Karpas-422 (cell line): ENCODE results near the gene CYTL1. TPM values are rescaled to one million over a fixed set of nuclear protein-coding genes. Genes with fewer than 3 reads are reported as not detected.
"Not testable (repeated sequence)": the region's sequence is repeated elsewhere in the genome, so short reads cannot be mapped to it uniquely, and the experiment has no call there.

Source experiments
- DNase-seq: peaks from one replicate; pipeline ENCODE4 v3.0.0-alpha.2; 2015
- H2AFZ ChIP-seq: fragments of 200-600 bp; sonication (generic); 2 replicates; pipeline ENCODE4 v1.6.1; 2014; ENCODE audit warnings: antibody characterized with exemption, low read length, mixed read lengths
- H3K27ac ChIP-seq: fragments of 200-600 bp; sonication (generic); 2 replicates; pipeline ENCODE4 v1.5.1; 2014; ENCODE audit warnings: mild to moderate bottlenecking, low read length, moderate library complexity
- H3K27me3 ChIP-seq: fragments of 200-600 bp; sonication (generic); 2 replicates; pipeline ENCODE4 v1.6.1; 2014; ENCODE audit warnings: low read length, mixed read lengths
- H3K36me3 ChIP-seq: fragments of 200-600 bp; sonication (generic); 2 replicates; pipeline ENCODE4 v1.6.1; 2014; ENCODE audit warnings: low read length, mixed read lengths; ENCODE audit not compliant: insufficient read depth
- H3K4me1 ChIP-seq: fragments of 200-600 bp; sonication (generic); 2 replicates; pipeline ENCODE4 v1.6.1; 2014; ENCODE audit warnings: mild to moderate bottlenecking, low read length, mixed read lengths
- H3K4me2 ChIP-seq: fragments of 200-600 bp; sonication (generic); 2 replicates; pipeline ENCODE4 v1.6.1; 2014; ENCODE audit warnings: low read length, low read depth, mild to moderate bottlenecking; ENCODE audit not compliant: poor library complexity, severe bottlenecking
- H3K4me3 ChIP-seq: fragments of 200-600 bp; sonication (generic); 2 replicates; pipeline ENCODE4 v1.5.1; 2014; ENCODE audit warnings: mild to moderate bottlenecking, antibody characterized with exemption, low read length, mixed read lengths
- H3K79me2 ChIP-seq: fragments of 200-600 bp; sonication (generic); 2 replicates; pipeline ENCODE4 v1.6.1; 2014; ENCODE audit warnings: mild to moderate bottlenecking, low read length, mixed read lengths
- H3K9ac ChIP-seq: fragments of 200-600 bp; sonication (generic); 2 replicates; pipeline ENCODE4 v1.6.0; 2014; ENCODE audit warnings: low read length
- H3K9me2 ChIP-seq: fragments of 200-600 bp; sonication (generic), shearing (Covaris generic); replicated peaks from 2 replicates; pipeline ENCODE4 v1.6.0; 2014; ENCODE audit warnings: mild to moderate bottlenecking, low read length, moderate library complexity; ENCODE audit not compliant: insufficient read depth
- H3K9me3 ChIP-seq: fragments of 300-700, 200-600 bp; sonication (generic); 2 replicates; pipeline ENCODE4 v1.6.1; 2014; ENCODE audit warnings: low read length, mixed read lengths
- H4K20me1 ChIP-seq: fragments of 200-600 bp; sonication (generic); 2 replicates; pipeline ENCODE4 v1.6.1; 2014; ENCODE audit warnings: mild to moderate bottlenecking, antibody characterized with exemption, low read length, low read depth; ENCODE audit not compliant: insufficient read depth
- total RNA-seq: library from RNA; depleted of rRNA; stranded (reverse); fragments of >200 nt; shearing (Covaris generic); gene quantifications from 2 replicates; pipeline ENCODE4 v1.2.3, GENCODE V29; 2014; ENCODE audit warnings: low replicate concordance; rRNA removed

The CYTL1 gene, protein sequence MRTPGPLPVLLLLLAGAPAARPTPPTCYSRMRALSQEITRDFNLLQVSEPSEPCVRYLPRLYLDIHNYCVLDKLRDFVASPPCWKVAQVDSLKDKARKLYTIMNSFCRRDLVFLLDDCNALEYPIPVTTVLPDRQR
- total RNA-seq: not detected in 2 replicates

DNA sequence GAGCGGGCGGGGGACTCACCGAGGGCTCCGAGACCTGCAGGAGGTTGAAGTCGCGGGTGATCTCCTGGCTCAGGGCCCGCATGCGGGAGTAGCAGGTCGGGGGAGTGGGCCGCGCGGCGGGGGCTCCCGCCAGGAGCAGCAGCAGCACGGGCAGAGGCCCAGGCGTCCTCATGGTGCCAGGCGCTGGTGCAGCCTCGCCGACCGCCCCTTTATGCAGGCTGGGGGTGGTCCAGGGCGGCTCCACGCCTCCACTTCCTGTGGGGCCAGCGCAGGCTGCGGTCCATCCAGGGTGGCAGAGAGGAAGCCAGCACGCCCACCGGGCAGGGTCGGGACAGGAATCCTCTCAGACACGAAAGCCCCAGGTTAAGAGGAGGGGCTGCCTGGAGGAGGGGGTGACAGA lies at the start of gene CYTL1:
Gene CYTL1 (minus strand): TSS at position 185 of the 400 bp plus-strand sequence. CDS start 13 bp downstream, at position 172.
- H3K4me2 ChIP-seq: no peak within 1 kb of the TSS
- DNase-seq: peak; percentile 9

DNA sequence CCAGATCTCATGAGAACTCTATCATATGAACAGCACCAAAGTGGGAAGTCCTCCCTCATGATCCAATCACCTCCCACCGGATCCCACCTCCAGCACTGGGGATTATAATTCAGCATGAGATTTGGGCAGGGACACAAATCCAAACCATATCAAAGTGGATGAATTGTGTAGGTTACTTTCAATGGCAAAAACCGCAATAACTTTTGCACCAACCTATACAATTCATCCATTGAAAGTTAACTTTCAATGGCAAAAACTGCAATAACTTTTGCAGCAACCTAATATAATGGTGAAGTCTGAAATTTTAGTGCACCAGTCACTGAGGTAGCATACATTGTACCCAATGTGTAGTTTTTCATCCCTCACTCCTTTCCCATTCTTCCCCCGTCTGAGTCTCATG lies 48.6 kb upstream of the CYTL1 start:
- Histone ChIP-seq H3K27me3 (no peaks in the 10 kb centered on the region), H3K79me2 (no peaks in the 10 kb centered on the region), H3K9me2 (no peaks in the 10 kb centered on the region), H3K9me3 (no peaks in the 10 kb centered on the region), H3K4me1 (no peaks in the 10 kb centered on the region), H3K36me3 (no peaks in the 10 kb centered on the region), H4K20me1 (no peaks in the 10 kb centered on the region), H3K4me2 (no peak overlapping the region), H3K4me3 (no peak overlapping the region), H3K9ac (no peak overlapping the region), H2AFZ (no peak overlapping the region), H3K27ac (no peak overlapping the region)
- DNase-seq: no peak

More for the DNA sequence above, at the start of gene CYTL1:
- Histone ChIP-seq H3K9me2 (no peaks in the 10 kb centered on the region), H4K20me1 (no peaks in the 10 kb centered on the region), H3K27ac (no peak within 1 kb of the TSS), H3K36me3 (no peaks in the 10 kb centered on the region), H3K27me3 (no peaks in the 10 kb centered on the region), H3K4me1 (no peaks in the 10 kb centered on the region), H3K9ac (no peak within 1 kb of the TSS), H3K79me2 (no peaks in the 10 kb centered on the region), H2AFZ (no peak within 1 kb of the TSS), H3K4me3 (no peak within 1 kb of the TSS), H3K9me3 (no peaks in the 10 kb centered on the region)

DNA sequence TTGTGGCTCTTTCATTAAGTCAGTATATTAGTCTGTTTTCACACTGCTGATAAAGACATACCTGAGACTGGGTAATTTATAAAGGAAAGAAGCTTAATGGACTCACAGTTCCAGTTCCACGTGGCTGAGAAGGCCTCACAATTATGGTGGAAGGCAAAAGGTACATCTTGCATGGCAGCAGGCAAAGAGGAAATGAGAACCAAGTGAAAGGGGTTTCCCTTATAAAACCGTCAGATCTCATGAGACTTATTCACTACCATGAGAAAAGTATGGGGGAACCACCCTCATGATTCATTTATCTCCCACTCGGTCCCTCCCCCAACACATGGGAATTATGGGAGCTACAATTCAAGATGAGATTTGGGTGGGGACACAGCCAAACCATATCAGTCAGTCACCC lies 47.7 kb upstream of the CYTL1 start:
- H3K9me3 ChIP-seq, H3K9me2 ChIP-seq, H3K9ac ChIP-seq, H3K27me3 ChIP-seq, H3K27ac ChIP-seq, H2AFZ ChIP-seq, H3K4me3 ChIP-seq, H3K36me3 ChIP-seq, H3K79me2 ChIP-seq, H3K4me1 ChIP-seq, DNase-seq, H4K20me1 ChIP-seq, H3K4me2 ChIP-seq: not testable (repeated sequence)

DNA sequence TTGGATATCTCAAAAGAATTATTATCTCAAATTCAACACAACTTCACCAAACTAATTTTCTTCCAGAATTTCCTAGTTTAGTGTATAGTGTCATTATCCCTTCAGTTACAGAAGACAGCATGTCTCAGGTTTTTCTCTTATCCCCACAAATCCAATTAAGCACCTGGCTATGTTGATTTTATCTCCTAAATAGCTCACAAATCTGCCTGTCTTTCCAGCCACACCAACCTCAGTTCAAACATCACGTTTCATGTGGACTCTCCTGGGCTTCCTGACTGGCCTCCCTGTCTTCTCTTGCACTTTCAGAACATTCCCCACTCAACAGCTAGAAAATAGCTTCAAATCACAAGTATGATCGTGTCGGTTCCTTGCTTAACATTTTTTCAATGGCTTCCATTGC lies 46.8 kb upstream of the CYTL1 start:
- no peak overlapping the region for H3K4me2 ChIP-seq
- no peak overlapping the region for H3K9ac ChIP-seq

DNA sequence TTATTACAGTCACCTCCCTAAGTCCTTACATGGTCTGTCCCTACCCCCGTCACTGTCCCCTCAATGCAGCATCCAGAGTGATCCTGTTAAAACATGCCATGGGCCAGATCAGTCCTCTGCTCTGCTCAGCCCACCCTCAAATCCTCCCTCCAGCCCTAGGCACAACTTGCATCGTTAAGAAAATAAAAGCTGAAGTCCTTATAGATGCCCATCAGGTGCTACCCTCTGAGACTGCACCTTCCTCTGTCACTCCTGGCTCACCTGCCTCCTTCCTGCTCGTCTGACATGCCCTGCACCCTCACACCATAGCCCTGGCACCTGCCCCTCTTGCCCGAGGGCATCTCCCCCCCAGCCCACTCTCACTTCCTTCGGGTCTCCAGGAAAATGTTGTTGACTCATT lies 36.2 kb upstream of the CYTL1 start:
- H3K9ac ChIP-seq: no peak overlapping the region

More for the DNA sequence above, 46.8 kb upstream of the CYTL1 start:
- H4K20me1 ChIP-seq: no peaks in the 10 kb centered on the region
- no peaks in the 10 kb centered on the region for H3K9me3 ChIP-seq
- H3K9me2 ChIP-seq: no peaks in the 10 kb centered on the region
- no peak overlapping the region for H3K4me3 ChIP-seq
- no peaks in the 10 kb centered on the region for H3K79me2 ChIP-seq
- no peaks in the 10 kb centered on the region for H3K4me1 ChIP-seq
- no peak for DNase-seq
- H3K27ac ChIP-seq: no peak overlapping the region
- H3K36me3 ChIP-seq: no peaks in the 10 kb centered on the region
- H3K27me3 ChIP-seq: no peaks in the 10 kb centered on the region
- no peak overlapping the region for H2AFZ ChIP-seq

DNA sequence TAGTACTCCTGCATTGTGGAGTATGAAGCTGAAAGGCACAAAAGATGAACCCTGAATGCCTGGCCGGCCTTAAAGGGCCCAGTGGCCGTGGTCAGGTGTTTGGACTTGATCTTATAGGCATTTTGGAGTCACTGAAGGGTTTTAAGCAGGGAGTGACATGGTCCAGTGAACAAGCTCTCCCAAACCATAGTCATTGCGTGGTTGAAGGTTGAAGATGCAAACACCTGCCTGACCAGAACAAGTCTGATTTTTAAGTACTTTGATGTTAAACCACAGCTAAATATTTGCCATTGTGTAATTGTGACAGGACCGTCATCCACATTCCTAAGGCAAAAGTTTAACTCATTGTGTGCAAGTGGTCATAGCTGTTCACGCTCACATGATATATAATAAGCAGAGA lies 35.3 kb upstream of the CYTL1 start:
- Histone ChIP-seq H3K9me2 (no peaks in the 10 kb centered on the region), H3K27me3 (no peaks in the 10 kb centered on the region), H4K20me1 (no peaks in the 10 kb centered on the region), H3K27ac (no peak overlapping the region), H3K9ac (no peak overlapping the region), H2AFZ (no peak overlapping the region), H3K4me1 (no peaks in the 10 kb centered on the region), H3K36me3 (no peaks in the 10 kb centered on the region), H3K4me2 (no peak overlapping the region), H3K79me2 (no peaks in the 10 kb centered on the region), H3K4me3 (no peak overlapping the region), H3K9me3 (no peaks in the 10 kb centered on the region)
- DNase-seq: no peak

More for the DNA sequence above, 36.2 kb upstream of the CYTL1 start:
- Histone ChIP-seq H3K4me1 (no peaks in the 10 kb centered on the region), H4K20me1 (no peaks in the 10 kb centered on the region), H2AFZ (no peak overlapping the region), H3K4me2 (no peak overlapping the region), H3K4me3 (no peak overlapping the region), H3K36me3 (no peaks in the 10 kb centered on the region), H3K27me3 (no peaks in the 10 kb centered on the region), H3K9me2 (no peaks in the 10 kb centered on the region), H3K79me2 (no peaks in the 10 kb centered on the region), H3K9me3 (no peaks in the 10 kb centered on the region), H3K27ac (no peak overlapping the region)
- DNase-seq: no peak

DNA sequence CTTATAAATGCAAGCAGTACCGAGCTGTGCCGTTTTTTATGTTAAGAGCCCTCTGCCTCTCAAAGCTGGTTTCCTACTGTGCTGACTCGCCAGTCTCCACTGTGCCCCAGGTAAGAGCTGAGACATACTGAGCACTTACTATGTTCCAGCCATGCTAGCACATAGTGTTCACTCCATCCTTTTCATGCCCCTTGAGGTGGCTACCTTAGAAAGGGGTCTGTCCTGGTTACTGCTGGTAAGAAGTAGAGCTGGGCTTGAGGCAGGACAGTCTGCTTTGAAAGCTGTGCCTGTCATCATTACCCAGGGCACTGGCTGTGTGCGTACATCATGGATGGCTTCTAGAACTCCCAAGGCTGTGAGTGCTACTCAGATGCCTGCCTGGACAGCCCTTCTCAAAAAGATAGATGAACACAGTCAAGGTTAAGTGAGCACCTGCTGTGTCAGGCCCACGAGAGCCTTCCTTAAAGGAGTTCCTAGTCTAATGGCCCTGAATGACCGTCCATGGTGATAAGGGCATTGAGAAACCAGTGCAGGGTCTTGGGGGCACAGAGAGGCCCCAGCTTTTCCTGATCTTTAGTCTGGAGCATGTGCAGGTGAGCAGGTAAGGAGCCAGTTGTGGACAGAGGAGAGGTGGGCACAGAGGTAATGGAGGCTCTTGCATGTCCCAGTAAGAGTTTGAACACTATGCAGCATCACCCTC lies 33.6 kb upstream of the CYTL1 start:
- H3K27me3 ChIP-seq: no peaks in the 10 kb centered on the region
- H3K36me3 ChIP-seq: no peaks in the 10 kb centered on the region
- no peaks in the 10 kb centered on the region for H3K9me3 ChIP-seq
- no peak overlapping the region for H2AFZ ChIP-seq
- no peak overlapping the region for H3K4me2 ChIP-seq
- H3K4me1 ChIP-seq: no peaks in the 10 kb centered on the region
- no peak overlapping the region for H3K9ac ChIP-seq
- no peaks in the 10 kb centered on the region for H3K9me2 ChIP-seq
- no peak for DNase-seq
- H3K27ac ChIP-seq: no peak overlapping the region
- no peaks in the 10 kb centered on the region for H4K20me1 ChIP-seq
- H3K4me3 ChIP-seq: no peak overlapping the region
- H3K79me2 ChIP-seq: no peaks in the 10 kb centered on the region

DNA sequence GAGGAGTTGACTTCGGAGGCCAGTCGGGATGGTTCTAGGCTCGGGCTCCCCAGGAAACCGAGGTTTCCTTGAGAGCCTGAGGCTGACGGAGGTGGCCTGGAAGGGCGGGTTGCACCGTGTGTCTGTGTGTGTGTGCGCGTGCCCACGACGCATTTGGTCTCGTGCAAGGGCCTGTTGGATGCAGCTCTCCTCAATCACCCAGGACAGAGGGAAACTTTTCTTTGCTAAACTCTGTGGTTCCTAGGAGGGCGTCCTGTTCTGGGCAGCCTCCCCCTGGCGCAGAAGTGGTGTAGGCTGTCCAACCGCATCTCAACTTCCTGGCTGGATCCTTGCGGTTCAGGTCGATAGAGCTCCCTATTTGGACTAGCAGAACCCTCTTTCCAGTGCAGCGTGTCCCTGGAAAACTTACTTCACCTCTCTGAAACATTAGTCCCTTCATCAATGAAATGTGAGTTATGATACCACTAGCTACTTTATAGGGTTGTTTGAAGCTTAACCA lies 33.0 kb upstream of the CYTL1 start:
- no peak for DNase-seq
- H3K4me3 ChIP-seq: no peak overlapping the region
- H3K36me3 ChIP-seq: no peaks in the 10 kb centered on the region
- no peak overlapping the region for H3K9ac ChIP-seq
- no peaks in the 10 kb centered on the region for H3K9me2 ChIP-seq
- no peaks in the 10 kb centered on the region for H3K4me1 ChIP-seq
- H3K4me2 ChIP-seq: no peak overlapping the region
- no peak overlapping the region for H3K27ac ChIP-seq
- no peak overlapping the region for H2AFZ ChIP-seq
- no peaks in the 10 kb centered on the region for H3K9me3 ChIP-seq
- no peaks in the 10 kb centered on the region for H4K20me1 ChIP-seq
- no peaks in the 10 kb centered on the region for H3K79me2 ChIP-seq
- H3K27me3 ChIP-seq: no peaks in the 10 kb centered on the region
